Glomerular visceral epithelial cell (primary cell): ENCODE measurements around the gene GPR37L1.
"Not testable (repeated sequence)": the region's sequence is repeated elsewhere in the genome, so short reads cannot be mapped to it uniquely, and the experiment has no call there.

Experiments used
- DNase-seq: peaks from one replicate; pipeline ENCODE4 v3.0.0-alpha.2; 2016; ENCODE audit errors: extremely low spot score

GPR37L1 gene

DNA sequence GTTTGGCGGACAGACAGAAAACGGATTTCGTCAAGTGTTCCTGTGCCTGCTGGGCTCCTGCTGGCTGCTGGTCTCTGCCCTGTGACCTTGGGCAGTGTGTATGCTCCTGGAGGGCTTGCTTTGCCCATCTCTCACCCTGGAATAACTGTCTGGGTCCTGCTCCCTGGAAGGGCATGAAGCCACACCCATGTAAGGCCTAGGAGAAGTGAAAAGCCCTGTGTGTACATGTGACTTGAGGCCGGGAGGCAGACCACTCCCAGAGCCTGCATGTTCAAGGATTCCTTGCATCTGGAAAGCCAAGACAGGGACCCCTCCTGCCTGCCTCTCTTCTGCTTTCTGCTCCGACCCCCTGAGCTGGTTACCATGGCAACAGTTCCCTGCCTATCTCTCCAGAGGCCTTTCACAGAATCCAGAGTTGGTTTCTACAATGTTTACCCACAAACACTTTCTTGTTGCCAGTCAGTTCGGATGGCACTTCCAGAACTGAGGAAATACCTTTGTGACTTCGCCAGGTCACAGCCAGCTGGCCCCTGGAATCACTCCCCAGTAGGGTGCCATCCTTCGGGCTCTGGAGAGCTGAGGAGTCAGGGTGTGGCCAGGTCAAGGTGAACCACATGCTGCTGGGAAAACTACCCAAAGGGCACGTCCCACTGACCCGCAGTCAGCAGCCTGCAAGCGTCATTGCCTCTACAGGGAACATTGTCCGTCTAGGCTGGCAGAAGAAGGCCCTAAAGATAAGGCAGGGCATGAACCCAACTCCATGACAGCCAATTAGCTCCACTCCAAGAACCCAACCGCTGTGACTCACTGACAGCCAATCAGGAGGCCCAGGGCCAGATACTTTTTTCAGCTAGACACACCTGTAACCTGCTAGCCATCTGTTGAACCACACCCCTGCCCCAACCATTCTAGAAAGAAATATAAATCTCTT, 14.7 kb upstream of the GPR37L1 start:
- no peak for DNase-seq

GRCh38 chr1:202110977-202111376, 11.7 kb upstream of the GPR37L1 start:
- no peak for DNase-seq

DNA sequence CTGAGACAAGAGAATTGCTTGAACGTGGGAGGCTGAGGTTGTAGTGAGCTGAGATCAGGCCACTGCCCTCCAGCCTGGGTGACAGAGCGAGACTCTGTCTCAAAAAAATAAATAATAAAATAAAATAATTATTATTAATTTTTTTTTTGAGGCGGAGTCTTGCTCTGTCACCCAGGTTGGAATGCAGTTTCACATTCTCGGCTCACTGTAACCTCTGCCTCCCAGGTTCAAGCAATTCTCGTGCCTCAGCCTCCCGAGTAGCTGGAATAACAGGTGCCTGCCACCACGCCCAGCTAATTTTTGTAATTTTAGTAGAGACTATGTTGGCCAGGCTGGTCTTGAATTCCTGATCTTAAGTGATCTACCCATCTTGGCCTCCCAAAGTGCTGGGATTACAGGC, 11.1 kb upstream of the GPR37L1 start:
- DNase-seq, result not testable (repeated sequence)

DNA sequence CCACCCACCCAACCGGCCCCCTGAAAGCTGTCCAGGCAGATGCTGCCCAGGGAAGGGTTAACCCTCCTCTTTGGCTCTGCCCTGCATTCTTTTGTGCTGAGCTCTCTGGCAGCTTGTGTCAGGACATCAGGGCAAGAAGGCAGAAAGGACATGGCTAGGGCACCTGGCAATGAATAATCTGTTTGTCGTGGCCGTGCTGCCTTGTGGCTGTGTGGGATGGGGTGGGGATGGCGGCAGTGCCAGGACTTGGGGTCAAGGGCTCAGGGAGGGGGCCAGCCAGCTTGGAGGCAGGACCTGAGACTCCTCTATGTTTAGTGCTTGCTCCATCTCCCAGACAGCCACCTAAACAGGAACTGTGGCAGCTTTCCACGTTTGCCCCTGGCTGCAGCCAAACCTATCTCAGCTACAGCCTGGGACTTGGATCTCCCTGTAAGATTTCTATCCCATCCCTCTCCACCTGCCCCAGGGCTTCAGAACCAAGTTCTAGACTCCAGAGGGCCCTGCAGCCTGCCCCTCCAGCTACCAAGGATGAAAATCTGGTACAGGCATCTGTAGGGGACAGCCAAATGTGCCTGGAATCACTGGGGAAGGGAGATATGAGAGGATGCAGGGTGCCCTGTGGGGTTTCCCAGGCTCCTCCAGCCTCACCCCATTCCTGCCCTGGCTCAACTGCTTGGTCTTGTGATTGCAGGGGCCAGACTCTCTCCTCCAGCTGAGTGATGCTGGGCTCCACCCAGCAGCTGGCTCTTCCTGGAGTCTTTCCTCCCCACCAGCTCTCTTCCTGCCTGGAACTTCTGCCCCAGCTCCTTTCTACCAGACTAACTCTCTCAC, 9.6 kb upstream of the GPR37L1 start:
- DNase-seq, result peak; percentile 82

- no peak for DNase-seq
Measured at GRCh38 chr1:202113690-202114300, 8.9 kb upstream of the GPR37L1 start.

GRCh38 chr1:202116287-202116686, 6.4 kb upstream of the GPR37L1 start:
- no peak for DNase-seq

DNA sequence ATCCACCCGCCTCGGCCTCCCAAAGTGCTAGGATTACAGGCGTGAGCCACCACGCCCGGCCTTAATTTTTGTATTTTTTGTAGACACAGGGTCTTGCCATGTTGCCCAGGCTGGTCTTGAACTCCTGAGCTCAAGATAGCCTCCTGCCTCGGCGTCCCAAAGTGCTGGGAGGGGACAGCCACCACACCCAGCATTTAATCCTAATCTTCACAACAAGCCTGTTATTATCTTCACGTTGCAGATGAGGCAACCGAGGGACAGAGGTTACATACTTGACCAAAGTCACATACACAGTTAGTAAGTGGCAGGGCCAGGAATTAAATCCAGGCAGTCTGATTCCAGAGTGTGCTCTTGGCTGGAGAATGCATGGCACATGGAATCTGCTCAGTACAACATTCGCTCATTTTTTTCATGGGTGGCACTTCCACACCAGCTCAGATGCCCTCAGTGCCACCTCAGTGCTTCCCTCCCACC, 4.8 kb upstream of the GPR37L1 start:
- no peak for DNase-seq

GRCh38 chr1:202121006-202121405, 1.7 kb upstream of the GPR37L1 start:
- DNase-seq, result no peak

DNA sequence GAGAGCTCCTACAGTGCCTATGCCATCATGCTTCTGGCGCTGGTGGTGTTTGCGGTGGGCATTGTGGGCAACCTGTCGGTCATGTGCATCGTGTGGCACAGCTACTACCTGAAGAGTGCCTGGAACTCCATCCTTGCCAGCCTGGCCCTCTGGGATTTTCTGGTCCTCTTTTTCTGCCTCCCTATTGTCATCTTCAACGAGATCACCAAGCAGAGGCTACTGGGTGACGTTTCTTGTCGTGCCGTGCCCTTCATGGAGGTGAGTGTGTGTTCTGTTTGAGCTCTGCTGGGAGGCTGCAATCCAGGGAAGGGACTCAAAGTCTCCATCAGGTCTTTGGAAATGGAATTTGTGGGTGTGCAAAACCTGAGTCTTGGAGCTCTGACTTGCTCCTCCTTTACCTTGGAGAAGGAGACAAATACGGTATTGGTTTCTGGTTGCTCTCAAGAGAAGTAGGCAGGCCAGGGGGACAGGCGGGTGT, 658 bp downstream of the GPR37L1 start:
- no peak for DNase-seq

GRCh38 chr1:202124142-202124541, 1.4 kb downstream of the GPR37L1 start:
- DNase-seq, result no peak

DNA sequence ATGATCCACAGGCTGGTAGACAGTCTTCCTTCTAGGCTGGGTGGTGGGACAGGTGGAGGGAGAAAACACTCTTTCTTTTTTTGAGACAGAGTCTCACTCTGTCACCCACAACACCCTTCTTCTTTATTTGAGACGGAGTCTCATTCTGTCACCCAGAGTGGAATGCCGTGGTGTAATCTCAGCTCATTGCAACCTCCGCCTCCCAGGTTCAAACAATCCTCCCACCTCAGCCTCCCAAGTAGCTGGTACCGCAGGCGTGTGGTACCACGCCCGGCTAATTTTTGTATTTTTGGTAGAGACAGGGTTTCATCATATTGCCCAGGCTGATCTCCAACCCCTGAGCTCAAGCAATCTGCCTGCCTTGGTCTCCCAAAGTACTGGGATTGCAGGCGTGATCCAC, 2.9 kb downstream of the GPR37L1 start:
- DNase-seq, result no peak

DNA sequence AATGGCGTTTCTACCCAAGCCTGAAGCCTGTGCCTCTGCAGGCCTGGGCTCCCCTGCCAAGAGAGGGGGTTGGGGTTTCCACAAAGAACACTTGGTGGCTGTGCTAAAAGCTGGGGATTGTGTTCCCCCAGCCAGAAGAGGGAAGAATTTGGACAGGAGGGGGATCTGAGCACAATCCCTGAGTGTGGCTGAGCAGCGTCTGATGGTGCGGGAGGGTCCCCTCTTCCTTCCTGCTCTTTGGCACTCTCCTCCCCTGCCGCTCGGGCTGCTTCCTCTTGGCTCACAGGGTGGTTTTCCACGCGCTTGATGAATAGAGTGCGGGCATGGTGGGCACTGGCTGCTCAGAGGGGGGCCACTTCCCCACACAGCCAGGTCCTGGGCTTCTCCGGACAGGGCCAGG, 3.7 kb downstream of the GPR37L1 start:
- DNase-seq, result no peak

- DNase-seq, result no peak
Measured at GRCh38 chr1:202127061-202127460, 4.3 kb downstream of the GPR37L1 start.

DNA sequence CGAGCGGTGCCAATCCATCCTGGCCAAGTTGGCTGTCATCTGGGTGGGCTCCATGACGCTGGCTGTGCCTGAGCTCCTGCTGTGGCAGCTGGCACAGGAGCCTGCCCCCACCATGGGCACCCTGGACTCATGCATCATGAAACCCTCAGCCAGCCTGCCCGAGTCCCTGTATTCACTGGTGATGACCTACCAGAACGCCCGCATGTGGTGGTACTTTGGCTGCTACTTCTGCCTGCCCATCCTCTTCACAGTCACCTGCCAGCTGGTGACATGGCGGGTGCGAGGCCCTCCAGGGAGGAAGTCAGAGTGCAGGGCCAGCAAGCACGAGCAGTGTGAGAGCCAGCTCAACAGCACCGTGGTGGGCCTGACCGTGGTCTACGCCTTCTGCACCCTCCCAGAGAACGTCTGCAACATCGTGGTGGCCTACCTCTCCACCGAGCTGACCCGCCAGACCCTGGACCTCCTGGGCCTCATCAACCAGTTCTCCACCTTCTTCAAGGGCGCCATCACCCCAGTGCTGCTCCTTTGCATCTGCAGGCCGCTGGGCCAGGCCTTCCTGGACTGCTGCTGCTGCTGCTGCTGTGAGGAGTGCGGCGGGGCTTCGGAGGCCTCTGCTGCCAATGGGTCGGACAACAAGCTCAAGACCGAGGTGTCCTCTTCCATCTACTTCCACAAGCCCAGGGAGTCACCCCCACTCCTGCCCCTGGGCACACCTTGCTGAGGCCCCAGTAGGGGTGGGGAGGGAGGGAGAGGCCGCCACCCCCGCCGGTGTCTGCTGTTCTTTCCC, 5.3 kb downstream of the GPR37L1 start:
- DNase-seq, result no peak

DNA sequence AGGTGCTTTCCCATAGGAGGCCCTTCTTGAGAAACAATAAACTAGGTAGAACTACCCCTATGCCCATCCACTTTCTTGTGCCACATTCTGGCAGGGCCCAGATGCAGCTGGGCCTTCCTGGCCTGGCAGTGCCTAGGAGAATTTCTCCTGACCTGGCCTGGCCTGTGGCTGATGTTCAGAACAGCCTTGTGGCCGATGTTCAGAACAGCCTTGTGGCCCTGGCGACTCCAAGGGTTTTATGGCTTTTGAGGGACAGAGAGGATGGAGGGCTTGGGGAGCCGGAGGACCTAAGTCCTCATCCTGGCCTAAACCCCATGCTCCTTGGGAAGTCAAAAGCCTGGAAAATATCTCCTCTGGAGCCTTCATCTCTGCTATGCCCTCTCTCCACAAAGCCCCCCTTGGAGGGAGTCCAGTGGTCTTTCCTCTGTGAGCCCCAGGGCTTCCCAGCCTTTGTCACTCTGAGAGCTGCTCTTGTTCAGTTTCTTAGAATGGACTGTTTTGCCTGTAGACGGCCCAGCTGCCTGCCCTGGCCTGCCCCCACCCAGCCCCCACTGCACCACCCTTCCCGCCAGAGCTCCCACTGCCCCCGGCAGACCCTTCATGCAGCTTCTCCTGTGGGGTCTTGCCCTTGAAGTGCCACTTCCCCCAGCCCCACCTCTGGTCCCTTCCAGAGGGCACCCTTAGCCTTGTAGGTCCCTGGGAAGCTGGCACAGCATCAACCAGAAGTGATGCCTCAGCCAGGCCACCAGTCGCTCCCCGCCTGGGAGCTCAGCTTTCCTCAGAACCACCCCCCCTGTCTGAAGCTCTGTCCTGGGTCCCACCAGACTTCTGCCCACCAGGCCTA, 7.0 kb downstream of the GPR37L1 start:
- DNase-seq, result no peak

DNA sequence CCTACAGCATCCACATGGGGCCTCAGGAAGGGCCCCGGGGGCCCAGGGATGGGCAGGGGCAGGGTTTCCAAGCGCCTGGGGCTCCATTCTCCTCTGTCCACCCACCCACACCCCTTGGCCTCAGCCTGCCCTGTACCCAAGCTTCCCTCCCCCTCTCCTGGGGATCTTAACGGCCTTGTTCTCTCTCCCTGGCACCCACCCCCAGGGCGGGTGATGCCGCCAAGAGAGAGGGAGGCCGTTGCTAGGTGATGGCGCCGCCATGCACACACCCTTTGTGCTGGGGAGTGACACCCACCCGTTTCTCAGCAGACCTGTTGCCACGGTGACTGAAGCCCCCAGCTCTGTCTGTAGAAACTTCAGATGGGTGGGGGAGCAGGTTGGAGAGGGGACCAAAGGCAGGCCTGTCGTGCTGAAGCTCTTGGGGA, 7.6 kb downstream of the GPR37L1 start:
- no peak for DNase-seq

- no peak for DNase-seq
Measured at GRCh38 chr1:202130816-202131522, 8.3 kb downstream of the GPR37L1 start.

DNA sequence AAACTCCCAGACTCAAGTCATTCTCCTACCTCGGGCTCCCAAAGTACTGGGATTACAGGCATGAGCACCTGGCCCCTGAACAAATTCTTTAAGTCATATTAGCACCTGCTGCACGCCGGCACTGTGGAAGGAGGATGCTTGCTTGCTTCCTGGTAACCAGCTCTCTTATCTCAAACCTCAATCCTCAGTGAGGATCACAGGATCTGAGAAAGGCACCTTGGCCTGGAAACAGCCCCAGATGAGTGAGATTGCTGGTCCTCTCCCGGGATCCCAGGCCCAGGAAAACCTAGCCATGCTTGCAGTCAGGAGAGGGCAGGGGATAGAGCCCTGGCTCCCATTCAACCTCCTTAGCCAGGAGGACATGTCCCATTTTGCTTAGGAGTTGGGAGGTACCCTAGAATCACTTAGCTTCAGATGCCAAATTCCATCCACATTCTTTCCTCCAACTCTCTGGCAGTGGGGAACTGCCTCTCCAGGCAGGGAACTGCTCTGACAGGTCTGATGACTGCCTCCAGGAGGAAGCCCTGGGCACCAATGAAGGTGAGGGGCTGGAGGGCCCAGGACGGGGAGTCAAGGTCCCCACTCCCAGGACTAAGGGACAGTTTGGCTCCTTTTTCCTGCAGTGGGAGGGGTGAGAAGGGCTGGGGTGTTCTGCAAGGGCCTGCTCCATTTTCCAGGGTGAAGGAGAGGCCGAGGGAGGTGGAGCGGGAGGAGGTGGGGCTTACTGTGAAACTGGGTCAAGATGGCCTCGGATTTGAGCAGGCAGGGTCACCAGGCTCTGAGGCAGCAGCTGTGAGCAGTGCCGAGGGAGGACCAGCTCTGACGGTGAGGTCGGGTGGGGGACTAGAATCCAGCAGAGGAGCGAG, 9.5 kb downstream of the GPR37L1 start:
- no peak for DNase-seq

DNA sequence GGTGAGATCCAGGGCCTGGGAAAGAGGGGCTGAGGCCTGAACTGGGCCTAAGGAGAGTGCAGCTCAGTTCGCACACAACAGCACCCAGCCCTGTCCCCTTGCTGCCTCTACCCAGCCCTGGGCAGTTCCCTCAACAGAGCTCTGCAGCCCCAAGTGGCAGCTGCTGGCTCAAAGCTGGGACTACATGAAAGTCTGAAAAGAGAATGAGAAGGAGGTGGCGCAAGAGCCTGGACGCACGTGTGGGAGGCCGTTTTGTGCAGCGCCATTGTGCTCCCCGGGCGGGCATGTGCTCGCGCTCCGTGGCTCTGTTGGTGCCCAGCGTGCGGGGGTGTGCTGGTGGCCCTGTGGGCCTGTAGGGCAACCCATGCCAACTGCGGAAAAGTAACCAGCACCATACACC, 10.3 kb downstream of the GPR37L1 start:
- no peak for DNase-seq
